ENCODE results near the gene ZNF12. TPM values are rescaled to one million over a fixed set of nuclear protein-coding genes. Genes with fewer than 3 reads are reported as not detected.

The ZNF12 gene
- total RNA-seq, 1 donor from 2014 or later = 18.1 TPM

DNA sequence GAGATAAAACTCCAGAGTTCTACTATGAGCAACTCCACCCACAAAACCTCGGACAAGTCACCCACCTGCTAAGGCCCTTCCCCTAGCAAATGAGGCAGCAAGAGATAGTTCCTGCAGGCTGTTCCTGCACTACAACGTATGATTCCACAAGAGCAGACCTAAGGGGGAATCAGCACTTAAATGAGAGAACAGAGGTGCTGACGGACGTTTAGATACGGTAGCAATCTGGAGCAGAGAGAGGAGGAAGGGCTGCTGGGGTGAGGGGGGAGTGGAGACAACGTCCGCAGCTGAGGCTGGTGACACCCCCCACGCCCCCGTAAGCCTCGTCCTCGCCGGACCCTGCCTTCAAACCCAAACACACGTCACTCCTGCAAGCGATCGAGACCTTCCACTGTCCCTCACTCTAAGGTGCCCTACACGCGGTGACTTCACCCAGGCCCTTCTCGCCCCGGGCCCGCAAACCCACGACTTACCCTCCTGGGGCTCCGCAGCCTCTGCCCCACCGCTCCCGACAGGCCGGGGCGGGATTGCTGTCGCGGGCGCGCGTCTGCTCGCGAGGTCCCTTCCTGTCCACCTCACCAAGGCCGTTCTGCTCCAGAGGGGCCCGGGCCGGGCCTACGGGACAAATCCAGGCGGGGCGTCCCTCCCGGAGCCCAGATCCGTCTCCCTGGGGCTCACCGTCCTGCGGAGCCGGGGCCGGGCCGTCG, 635 bp downstream of the ZNF12 start:
- DNase-seq (ENCODE audit: low spot score) = peak; percentile 94
- H3K4me3 Mint-ChIP-seq (ENCODE audit: unreplicated experiment) = peak overlapping the region; percentile 88
- H3K36me3 Mint-ChIP-seq (ENCODE audit: low read depth) = peaks cover 33% of the 10 kb centered on the region
- peaks cover 33% of the 10 kb centered on the region for H3K4me1 Mint-ChIP-seq (ENCODE audit: low read depth)
- H3K27ac Mint-ChIP-seq (ENCODE audit: unreplicated experiment) = peak overlapping the region; percentile 95
- TF ChIP-seq, protein P1, sequence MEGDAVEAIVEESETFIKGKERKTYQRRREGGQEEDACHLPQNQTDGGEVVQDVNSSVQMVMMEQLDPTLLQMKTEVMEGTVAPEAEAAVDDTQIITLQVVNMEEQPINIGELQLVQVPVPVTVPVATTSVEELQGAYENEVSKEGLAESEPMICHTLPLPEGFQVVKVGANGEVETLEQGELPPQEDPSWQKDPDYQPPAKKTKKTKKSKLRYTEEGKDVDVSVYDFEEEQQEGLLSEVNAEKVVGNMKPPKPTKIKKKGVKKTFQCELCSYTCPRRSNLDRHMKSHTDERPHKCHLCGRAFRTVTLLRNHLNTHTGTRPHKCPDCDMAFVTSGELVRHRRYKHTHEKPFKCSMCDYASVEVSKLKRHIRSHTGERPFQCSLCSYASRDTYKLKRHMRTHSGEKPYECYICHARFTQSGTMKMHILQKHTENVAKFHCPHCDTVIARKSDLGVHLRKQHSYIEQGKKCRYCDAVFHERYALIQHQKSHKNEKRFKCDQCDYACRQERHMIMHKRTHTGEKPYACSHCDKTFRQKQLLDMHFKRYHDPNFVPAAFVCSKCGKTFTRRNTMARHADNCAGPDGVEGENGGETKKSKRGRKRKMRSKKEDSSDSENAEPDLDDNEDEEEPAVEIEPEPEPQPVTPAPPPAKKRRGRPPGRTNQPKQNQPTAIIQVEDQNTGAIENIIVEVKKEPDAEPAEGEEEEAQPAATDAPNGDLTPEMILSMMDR (IDR thresholded peaks at IDR 0.05) = no peak
- H3K27me3 Mint-ChIP-seq (ENCODE audit: low read depth) = no peaks in the 10 kb centered on the region
- H3K9me3 Mint-ChIP-seq (ENCODE audit: low read depth) = peaks cover 32% of the 10 kb centered on the region

GRCh38 chr7:6701860-6702259, 4.9 kb downstream of the ZNF12 start:
- peak overlapping the region; percentile 6 for H3K27ac Mint-ChIP-seq (ENCODE audit: unreplicated experiment)
- TF ChIP-seq, protein P1 (IDR thresholded peaks at IDR 0.05) = no peak
- DNase-seq (ENCODE audit: low spot score) = no peak
- H3K9me3 Mint-ChIP-seq (ENCODE audit: low read depth) = peaks cover 50% of the 10 kb centered on the region
- H3K4me1 Mint-ChIP-seq (ENCODE audit: low read depth) = peaks cover 24% of the 10 kb centered on the region
- H3K36me3 Mint-ChIP-seq (ENCODE audit: low read depth) = peaks cover 55% of the 10 kb centered on the region
- no peaks in the 10 kb centered on the region for H3K27me3 Mint-ChIP-seq (ENCODE audit: low read depth)
- H3K4me3 Mint-ChIP-seq (ENCODE audit: unreplicated experiment) = peak overlapping the region; percentile 21

DNA sequence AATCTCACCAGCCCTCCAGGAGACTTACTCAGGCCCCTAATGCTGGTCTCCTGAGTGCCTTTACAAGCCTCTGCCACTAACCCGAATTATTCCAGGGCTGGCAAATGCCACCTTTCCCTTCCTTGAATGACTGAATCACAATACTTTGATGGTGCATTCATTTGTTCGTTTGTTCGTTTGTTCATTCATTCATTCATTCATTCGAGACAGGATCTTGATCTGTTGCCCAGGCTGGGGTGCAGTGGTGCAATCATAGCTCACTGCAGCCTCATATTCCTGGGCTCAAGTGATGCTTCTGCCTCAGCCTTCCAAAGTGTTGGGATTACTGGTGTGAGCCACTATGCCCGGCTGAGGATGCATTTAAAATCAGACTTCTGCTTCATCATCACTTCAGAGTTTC, 6.0 kb downstream of the ZNF12 start:
- peaks cover 23% of the 10 kb centered on the region for H3K4me1 Mint-ChIP-seq (ENCODE audit: low read depth)
- peaks cover 50% of the 10 kb centered on the region for H3K9me3 Mint-ChIP-seq (ENCODE audit: low read depth)
- DNase-seq (ENCODE audit: low spot score) = no peak
- H3K36me3 Mint-ChIP-seq (ENCODE audit: low read depth) = peaks cover 55% of the 10 kb centered on the region
- TF ChIP-seq, protein P1 (IDR thresholded peaks at IDR 0.05) = no peak
- H3K27me3 Mint-ChIP-seq (ENCODE audit: low read depth) = no peaks in the 10 kb centered on the region
- H3K4me3 Mint-ChIP-seq (ENCODE audit: unreplicated experiment) = no peak overlapping the region
- no peak overlapping the region for H3K27ac Mint-ChIP-seq (ENCODE audit: unreplicated experiment)

DNA sequence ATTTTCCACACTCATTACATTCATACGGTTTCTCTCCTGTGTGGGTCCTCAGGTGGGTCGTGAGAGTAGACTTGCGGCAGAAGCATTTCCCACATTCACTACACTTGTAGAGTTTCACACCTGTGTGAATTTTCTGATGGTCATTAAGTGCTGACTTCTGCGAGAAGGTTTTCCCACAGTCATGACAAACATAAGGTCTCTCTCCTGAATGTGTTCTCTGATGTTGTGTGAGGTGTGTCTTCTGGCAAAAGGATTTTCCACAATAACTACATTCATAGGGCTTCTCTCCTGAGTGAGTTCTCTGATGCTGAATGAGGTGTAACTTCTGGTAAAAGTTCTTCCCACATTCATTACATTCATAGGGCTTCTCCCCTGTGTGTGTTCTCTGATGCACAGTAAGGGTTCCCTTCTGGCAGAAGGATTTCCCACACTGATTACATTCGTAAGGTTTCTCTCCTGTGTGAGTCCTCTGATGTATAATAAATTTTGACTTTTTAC, 15.1 kb downstream of the ZNF12 start:
- TF ChIP-seq, protein P1 (IDR thresholded peaks at IDR 0.05) = no peak
- H3K27me3 Mint-ChIP-seq (ENCODE audit: low read depth) = no peaks in the 10 kb centered on the region
- H3K36me3 Mint-ChIP-seq (ENCODE audit: low read depth) = peaks cover 38% of the 10 kb centered on the region
- DNase-seq (ENCODE audit: low spot score) = no peak
- no peaks in the 10 kb centered on the region for H3K4me1 Mint-ChIP-seq (ENCODE audit: low read depth)
- H3K27ac Mint-ChIP-seq (ENCODE audit: unreplicated experiment) = peak overlapping the region; percentile 27
- H3K9me3 Mint-ChIP-seq (ENCODE audit: low read depth) = peaks cover 67% of the 10 kb centered on the region
- no peak overlapping the region for H3K4me3 Mint-ChIP-seq (ENCODE audit: unreplicated experiment)

DNA sequence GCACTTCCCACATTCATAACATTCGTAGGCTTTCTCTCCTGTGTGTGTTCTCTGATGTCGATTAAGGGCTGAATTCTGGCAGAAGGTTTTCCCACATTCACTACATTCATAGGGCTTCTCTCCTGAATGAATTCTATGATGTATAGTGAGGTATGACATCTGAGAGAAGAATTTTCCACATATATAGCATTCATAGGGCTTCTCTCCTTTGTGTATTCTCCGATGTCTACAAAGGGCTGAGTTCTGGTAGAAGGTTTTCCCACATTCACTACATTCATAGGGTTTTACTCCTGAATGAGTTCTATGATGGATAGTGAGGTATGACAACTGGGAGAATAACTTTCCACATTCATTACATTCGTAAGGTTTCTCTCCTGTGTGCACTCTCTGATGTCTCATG, 15.6 kb downstream of the ZNF12 start:
- Mint-ChIP-seq H3K4me1 (ENCODE audit: low read depth) (no peaks in the 10 kb centered on the region), H3K27me3 (ENCODE audit: low read depth) (no peaks in the 10 kb centered on the region), H3K27ac (ENCODE audit: unreplicated experiment) (no peak overlapping the region), H3K4me3 (ENCODE audit: unreplicated experiment) (no peak overlapping the region), H3K36me3 (ENCODE audit: low read depth) (peaks cover 43% of the 10 kb centered on the region), H3K9me3 (ENCODE audit: low read depth) (peaks cover 72% of the 10 kb centered on the region)
- DNase-seq (ENCODE audit: low spot score) = no peak
- TF ChIP-seq, protein P1 (IDR thresholded peaks at IDR 0.05) = no peak
